ENCODE results near the gene PIGU. TPM values are rescaled to one million over a fixed set of nuclear protein-coding genes. Genes with fewer than 3 reads are reported as not detected.

Gene PIGU
- total RNA-seq, 1 donor from 2014 or later: 12.3 TPM

DNA sequence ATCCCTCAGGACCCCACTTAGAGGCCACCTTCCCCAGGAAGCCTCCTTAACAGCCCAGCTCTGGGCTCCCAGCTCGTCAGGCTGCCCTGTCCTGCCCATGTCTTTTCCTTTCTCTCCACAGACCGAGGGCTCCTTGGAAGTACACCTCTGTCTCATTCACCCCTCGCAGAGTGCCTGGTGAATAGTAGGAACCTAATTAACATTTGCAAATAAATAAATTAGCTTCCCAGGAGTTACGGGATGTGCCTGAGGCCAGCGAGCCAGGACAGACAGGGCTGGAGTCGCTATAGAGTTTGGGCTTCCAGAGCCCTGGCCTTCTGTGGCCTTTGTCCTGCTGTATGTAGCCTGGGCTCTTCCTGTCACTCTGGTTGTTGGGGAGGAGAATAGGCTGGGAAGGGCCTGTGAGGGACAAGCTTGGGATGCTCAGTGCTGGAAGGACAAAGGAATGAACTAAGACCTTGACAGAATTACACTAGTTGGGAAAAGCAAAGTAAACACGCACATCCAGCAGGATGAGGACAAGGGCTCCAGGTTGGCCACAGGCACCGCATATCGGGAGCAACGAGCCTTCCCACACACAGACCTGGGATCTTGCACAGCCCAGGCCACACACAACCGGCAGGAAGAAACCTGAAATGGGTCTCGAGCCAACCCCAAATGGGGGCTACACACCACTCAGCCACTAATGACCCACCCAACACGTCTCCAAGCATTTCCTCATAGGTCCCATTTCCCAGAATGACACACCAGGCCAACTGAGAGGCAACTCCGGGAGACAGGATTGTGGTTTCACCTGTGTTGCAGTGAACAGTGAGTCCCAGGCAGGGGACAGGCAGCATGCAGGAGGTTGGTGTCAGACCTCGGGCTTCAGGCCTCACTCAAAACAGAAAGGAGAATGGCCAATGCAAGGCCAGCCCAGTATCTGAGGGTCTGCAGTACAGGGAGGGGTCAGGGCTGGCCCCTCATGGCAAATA is 108.7 kb downstream of the PIGU start:
- intact Hi-C loops (cut with DNase I): no loop called here

DNA sequence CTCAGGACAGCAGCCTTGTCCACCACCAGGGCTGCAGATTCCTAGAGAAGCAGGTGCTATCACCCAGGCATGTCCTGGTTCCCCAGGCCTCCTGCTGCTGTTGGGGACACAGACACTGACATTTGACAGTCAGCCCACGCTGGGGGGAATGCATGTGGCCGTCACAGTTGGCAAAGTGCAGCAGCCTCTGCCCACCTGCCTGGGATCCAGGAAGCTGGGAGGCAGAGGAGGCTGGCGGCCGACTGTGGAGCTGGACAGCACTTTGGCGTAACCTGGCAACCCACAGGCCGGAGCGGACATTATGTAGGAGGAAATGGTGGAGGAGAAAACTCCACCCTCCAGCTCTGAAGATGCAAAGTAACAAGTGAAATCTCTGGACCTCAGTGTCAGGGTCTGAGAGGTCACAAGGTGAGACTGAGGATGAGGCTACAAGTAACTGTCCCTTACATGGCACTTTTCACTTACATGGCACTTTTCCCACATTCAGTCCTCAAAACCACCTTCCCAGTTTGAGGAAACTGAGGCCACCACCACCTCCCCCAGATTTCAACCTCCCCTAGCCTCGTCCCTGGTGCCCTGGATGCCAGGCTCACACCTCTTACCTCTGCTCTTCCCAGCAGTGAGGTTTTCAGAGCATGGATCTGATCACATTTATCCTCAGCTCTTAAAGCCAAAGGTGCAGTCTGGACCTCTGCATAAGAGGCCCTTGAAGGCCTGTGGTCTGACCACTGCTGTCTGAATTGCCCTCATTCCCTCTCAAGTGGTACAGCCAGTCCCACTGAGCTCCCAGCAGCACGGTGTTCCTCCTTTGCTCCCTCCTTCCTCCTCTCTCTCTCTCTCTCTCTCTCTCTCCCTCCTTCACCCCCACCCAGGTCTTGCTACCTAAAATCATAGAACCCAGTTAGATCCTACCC is 109.7 kb downstream of the PIGU start:
- no peak for DNase-seq (ENCODE audit: extremely low spot score in 2 of 2)
- intact Hi-C loops (cut with DNase I): no loop called here
- H3K27me3 ChIP-seq: no peaks in the 10 kb centered on the region
- H3K36me3 ChIP-seq: no peaks in the 10 kb centered on the region
- H3K4me1 ChIP-seq: no peaks in the 10 kb centered on the region
- no peak for TF ChIP-seq POLR2A (IDR thresholded peaks at IDR 0.05)
- TF ChIP-seq, protein P1, sequence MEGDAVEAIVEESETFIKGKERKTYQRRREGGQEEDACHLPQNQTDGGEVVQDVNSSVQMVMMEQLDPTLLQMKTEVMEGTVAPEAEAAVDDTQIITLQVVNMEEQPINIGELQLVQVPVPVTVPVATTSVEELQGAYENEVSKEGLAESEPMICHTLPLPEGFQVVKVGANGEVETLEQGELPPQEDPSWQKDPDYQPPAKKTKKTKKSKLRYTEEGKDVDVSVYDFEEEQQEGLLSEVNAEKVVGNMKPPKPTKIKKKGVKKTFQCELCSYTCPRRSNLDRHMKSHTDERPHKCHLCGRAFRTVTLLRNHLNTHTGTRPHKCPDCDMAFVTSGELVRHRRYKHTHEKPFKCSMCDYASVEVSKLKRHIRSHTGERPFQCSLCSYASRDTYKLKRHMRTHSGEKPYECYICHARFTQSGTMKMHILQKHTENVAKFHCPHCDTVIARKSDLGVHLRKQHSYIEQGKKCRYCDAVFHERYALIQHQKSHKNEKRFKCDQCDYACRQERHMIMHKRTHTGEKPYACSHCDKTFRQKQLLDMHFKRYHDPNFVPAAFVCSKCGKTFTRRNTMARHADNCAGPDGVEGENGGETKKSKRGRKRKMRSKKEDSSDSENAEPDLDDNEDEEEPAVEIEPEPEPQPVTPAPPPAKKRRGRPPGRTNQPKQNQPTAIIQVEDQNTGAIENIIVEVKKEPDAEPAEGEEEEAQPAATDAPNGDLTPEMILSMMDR (IDR thresholded peaks at IDR 0.05): no peak
- no peak for TF ChIP-seq POLR2AphosphoS5 (IDR thresholded peaks at IDR 0.05; ENCODE audit: insufficient read depth in 1 of 2, low read depth in 1 of 2)
- no peaks in the 10 kb centered on the region for H3K9me3 ChIP-seq
- H3K27ac ChIP-seq: no peak overlapping the region
- no peak overlapping the region for H3K4me3 ChIP-seq

More for the DNA sequence above, 108.7 kb downstream of the PIGU start:
- no peak overlapping the region for H3K27ac ChIP-seq
- no peaks in the 10 kb centered on the region for H3K9me3 ChIP-seq
- TF ChIP-seq POLR2A (IDR thresholded peaks at IDR 0.05) (no peak), POLR2AphosphoS5 (IDR thresholded peaks at IDR 0.05; ENCODE audit: insufficient read depth in 1 of 2, low read depth in 1 of 2) (no peak)
- TF ChIP-seq, protein P1 (IDR thresholded peaks at IDR 0.05): no peak
- no peak overlapping the region for H3K4me3 ChIP-seq
- DNase-seq (ENCODE audit: extremely low spot score in 2 of 2): no peak
- no peaks in the 10 kb centered on the region for H3K36me3 ChIP-seq
- H3K27me3 ChIP-seq: no peaks in the 10 kb centered on the region
- no peaks in the 10 kb centered on the region for H3K4me1 ChIP-seq

DNA sequence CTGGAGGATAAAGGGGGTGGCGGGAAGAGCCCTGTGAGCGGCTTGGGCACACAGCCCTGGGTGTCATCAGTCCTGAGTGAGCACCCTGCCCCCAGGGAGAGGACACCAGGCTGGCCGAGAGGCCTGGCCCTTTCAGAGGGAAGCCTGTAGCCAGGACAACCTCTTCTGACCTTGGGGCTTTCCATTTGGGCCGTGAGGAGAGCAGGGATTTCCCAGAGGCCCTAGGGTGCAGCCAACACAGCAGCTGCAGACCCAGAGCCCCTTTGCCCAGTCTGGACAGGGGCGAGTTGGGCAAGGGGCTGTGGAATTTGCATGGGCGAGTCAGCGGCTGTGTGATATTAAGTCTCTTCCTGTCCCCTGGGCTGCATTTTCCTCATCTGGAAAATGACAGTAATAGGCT is 112.1 kb downstream of the PIGU start:
- H3K27ac ChIP-seq: no peak overlapping the region
- H3K36me3 ChIP-seq: no peaks in the 10 kb centered on the region
- TF ChIP-seq, protein P1 (IDR thresholded peaks at IDR 0.05): no peak
- TF ChIP-seq POLR2AphosphoS5 (IDR thresholded peaks at IDR 0.05; ENCODE audit: insufficient read depth in 1 of 2, low read depth in 1 of 2) (no peak), POLR2A (IDR thresholded peaks at IDR 0.05) (no peak)
- no peak overlapping the region for H3K4me3 ChIP-seq
- H3K9me3 ChIP-seq: no peaks in the 10 kb centered on the region
- no peaks in the 10 kb centered on the region for H3K27me3 ChIP-seq
- no peak for DNase-seq (ENCODE audit: extremely low spot score in 2 of 2)
- intact Hi-C loops (cut with DNase I): no loop called here
- peaks cover 2% of the 10 kb centered on the region for H3K4me1 ChIP-seq

DNA sequence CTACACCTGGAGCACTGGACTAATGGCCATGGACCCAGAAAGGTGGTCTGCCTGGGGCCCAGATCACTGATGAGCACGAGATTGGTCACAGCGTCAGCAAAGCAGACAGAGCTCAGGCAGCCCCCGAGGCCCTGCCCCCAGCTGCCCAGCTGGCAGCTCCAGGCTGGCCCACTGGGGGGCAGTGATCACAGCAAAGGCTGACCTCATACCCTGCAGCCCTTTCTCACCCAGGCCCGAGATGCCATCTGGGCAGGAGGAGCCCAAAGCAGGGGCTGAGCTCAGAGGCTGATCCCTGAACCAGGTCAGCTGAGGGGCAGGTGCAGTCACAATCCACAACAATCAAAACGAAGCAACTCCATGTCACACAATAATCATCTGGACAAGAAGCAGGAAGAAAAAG is 114.3 kb downstream of the PIGU start:
- TF ChIP-seq, protein P1 (IDR thresholded peaks at IDR 0.05): no peak
- TF ChIP-seq POLR2AphosphoS5 (IDR thresholded peaks at IDR 0.05; ENCODE audit: insufficient read depth in 1 of 2, low read depth in 1 of 2): no peak
- no peak for TF ChIP-seq POLR2A (IDR thresholded peaks at IDR 0.05)
- no peaks in the 10 kb centered on the region for H3K36me3 ChIP-seq
- H3K27ac ChIP-seq: no peak overlapping the region
- H3K27me3 ChIP-seq: no peaks in the 10 kb centered on the region
- intact Hi-C loops (cut with DNase I): no loop called here
- H3K4me3 ChIP-seq: no peak overlapping the region
- no peak for DNase-seq (ENCODE audit: extremely low spot score in 2 of 2)
- no peaks in the 10 kb centered on the region for H3K9me3 ChIP-seq
- peaks cover 15% of the 10 kb centered on the region for H3K4me1 ChIP-seq
